Lung (tissue), 12 donors: ENCODE data around the gene CYTH3. TPM values are rescaled to one million over a fixed set of nuclear protein-coding genes. Genes with fewer than 3 reads are reported as not detected.

ENCODE experiments used
- ATAC-seq: fragments of 200-7000 bp; cut with Tn5 transposase; one replicate; pipeline ENCODE4 v1.9.1; 2020; ENCODE audit warnings: moderate number of reproducible peaks; ENCODE audit not compliant: insufficient read depth, low FRiP score
- DNase-seq, 3 donors: peaks; one replicate each; pipeline ENCODE4 v3.0.0-alpha.2; 2013 to 2017
- H3K27ac ChIP-seq, 2 donors: one replicate each; pipeline ENCODE4 v1.5.1; 2013; ENCODE audit warnings: mild to moderate bottlenecking in 2 of 2, moderate library complexity in 2 of 2, control low read depth in 1 of 2, inconsistent platforms in 1 of 2, low read depth in 1 of 2, low read length in 1 of 2
- H3K27me3 ChIP-seq, 3 donors: one replicate each; pipeline ENCODE4 v1.5.1; 2013; ENCODE audit warnings: low read length in 2 of 3; ENCODE audit not compliant: control insufficient read depth in 3 of 3, insufficient read depth in 3 of 3
- H3K36me3 ChIP-seq, 4 donors: one replicate each; pipeline ENCODE4 v1.5.1; 2013; ENCODE audit warnings: low read length in 4 of 4, mild to moderate bottlenecking in 1 of 4, moderate library complexity in 1 of 4; ENCODE audit not compliant: control insufficient read depth in 4 of 4, insufficient read depth in 4 of 4
- H3K4me1 ChIP-seq, 5 donors: one replicate each; pipeline ENCODE4 v1.5.1; 2013; ENCODE audit warnings: low read length in 5 of 5, mild to moderate bottlenecking in 2 of 5, moderate library complexity in 1 of 5; ENCODE audit not compliant: control insufficient read depth in 5 of 5, insufficient read depth in 5 of 5
- H3K4me3 ChIP-seq: one replicate; pipeline ENCODE4 v1.5.1; 2013; ENCODE audit warnings: mild to moderate bottlenecking, control low read depth, moderate library complexity
- H3K9ac ChIP-seq, 2 donors: one replicate each; pipeline ENCODE4 v1.5.1; 2013; ENCODE audit warnings: low read length in 2 of 2, control low read depth in 1 of 2; ENCODE audit not compliant: insufficient read depth in 1 of 2
- H3K9me3 ChIP-seq, 4 donors: one replicate each; pipeline ENCODE4 v1.5.1; 2013; ENCODE audit warnings: low read length in 3 of 4, mild to moderate bottlenecking in 1 of 4, moderate library complexity in 1 of 4; ENCODE audit not compliant: control insufficient read depth in 4 of 4, insufficient read depth in 3 of 4
- WGBS, 2 donors: extraction: QIAGEN DNeasy Blood & Tissue Kit; methylation state at CpG; one replicate each; pipeline ENCODE4 v1.1.7; 2013; 5-methylcytosine and 5-hydroxymethylcytosine counted together
- polyA plus RNA-seq, 2 donors: library from polyadenylated mRNA; stranded (reverse); fragments of 200-250 nt; gene quantifications; one replicate each; pipeline ENCODE4 v1.2.1, GENCODE V29; 2013
- total RNA-seq, 2 donors: library from RNA; depleted of rRNA in 1 of 2; stranded (reverse); fragments of >200 nt in 1 of 2; gene quantifications; one replicate each; pipeline ENCODE4 v1.2.1, GENCODE V29; 2014 to 2021
- TF ChIP-seq, protein P1 (sequence below): IDR thresholded peaks from 2 replicates; pipeline ENCODE4 v1.5.1; 2012; ENCODE audit warnings: mild to moderate bottlenecking; ENCODE audit errors: control extremely low read depth, extremely low read depth
- donor health status: control.
- donor health status: control.
- donor health status: Bipolar disorder and iron deficiency.
- donor health status: healthy.
- donor health status: DM: yes; HTN: yes; CAD: no.

The CYTH3 gene
- total and polyA plus RNA-seq, 4 donors, result 8.2 to 28.7 (median 15.5) TPM

DNA sequence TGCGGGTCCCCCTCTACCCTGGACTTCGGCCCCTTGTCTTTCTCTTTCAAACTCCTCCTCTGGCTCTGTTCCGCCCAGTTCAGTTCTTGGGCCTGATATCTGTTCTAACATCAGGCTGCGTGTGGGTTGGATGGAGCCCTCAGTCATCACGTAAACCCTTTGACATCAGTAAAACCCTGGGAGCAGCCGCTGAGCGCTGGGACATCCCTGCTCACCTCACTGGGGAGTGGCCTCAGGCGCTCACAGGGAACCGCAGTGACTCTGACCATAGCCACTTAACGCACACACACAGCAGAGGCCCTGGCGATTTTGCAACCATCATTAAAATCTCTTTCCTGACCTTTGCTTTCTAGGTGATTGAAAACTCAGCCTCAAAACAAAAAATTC, 113.3 kb downstream of the CYTH3 start:
- DNase-seq (no peak), ATAC-seq (no peak)
- Histone ChIP-seq H3K27me3 (no peaks in the 10 kb centered on the region), H3K4me1 (peaks cover 0 to 14% (median 0%) of the 10 kb centered on the region in 5 donors), H3K27ac (peak overlapping the region in 1 of 2 donors; percentile 11), H3K9ac (no peak overlapping the region), H3K36me3 (peaks cover 21 to 53% (median 26%) of the 10 kb centered on the region in 4 donors), H3K4me3 (no peak overlapping the region), H3K9me3 (no peaks in the 10 kb centered on the region)
- TF ChIP-seq, protein P1, sequence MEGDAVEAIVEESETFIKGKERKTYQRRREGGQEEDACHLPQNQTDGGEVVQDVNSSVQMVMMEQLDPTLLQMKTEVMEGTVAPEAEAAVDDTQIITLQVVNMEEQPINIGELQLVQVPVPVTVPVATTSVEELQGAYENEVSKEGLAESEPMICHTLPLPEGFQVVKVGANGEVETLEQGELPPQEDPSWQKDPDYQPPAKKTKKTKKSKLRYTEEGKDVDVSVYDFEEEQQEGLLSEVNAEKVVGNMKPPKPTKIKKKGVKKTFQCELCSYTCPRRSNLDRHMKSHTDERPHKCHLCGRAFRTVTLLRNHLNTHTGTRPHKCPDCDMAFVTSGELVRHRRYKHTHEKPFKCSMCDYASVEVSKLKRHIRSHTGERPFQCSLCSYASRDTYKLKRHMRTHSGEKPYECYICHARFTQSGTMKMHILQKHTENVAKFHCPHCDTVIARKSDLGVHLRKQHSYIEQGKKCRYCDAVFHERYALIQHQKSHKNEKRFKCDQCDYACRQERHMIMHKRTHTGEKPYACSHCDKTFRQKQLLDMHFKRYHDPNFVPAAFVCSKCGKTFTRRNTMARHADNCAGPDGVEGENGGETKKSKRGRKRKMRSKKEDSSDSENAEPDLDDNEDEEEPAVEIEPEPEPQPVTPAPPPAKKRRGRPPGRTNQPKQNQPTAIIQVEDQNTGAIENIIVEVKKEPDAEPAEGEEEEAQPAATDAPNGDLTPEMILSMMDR, result no peak
- WGBS, 2 donors, result 89% methylated on average over 11 of the region's 11 CpGs

DNA sequence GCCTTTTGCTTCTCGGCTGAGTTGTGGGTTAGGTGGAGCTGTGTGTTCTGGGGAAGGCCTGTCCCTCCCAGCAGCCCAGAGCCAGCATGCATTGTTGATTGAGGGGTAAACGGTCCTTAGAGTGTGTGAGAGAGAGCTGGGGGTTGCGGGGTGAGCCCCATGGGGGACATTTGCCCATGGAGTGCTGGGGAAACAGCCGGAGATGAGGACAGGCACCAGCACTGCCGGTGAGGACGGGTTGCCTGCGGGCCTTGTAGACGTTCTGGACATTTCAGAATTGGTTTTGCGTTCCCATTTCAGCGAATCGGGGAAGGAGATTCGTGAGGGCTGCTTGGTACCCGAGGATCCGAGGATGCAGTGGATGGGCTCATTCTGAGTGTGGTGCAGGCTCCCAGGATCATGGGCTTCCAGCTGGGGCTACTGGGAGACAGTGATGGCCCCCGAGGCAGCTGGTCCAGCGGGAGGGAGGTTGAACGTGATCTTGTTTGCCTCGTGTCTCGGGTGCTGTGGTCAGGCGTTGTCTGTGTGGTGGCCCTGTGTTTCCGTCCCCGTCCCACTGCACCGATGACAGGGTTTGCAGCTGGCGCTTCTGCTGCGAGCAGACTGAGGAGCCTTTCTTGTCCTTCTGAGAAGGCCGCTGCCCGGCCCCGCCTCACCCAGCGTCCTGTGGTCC, 113.9 kb downstream of the CYTH3 start:
- no peaks in the 10 kb centered on the region for H3K27me3 ChIP-seq
- H3K4me1 ChIP-seq, result peaks cover 0 to 14% (median 0%) of the 10 kb centered on the region in 5 donors
- ATAC-seq (no peak), DNase-seq (no peak)
- no peak overlapping the region for H3K9ac ChIP-seq
- WGBS, 2 donors, result 92 to 96% methylated on average over 29 of the region's 29 CpGs
- no peak overlapping the region for H3K4me3 ChIP-seq
- H3K9me3 ChIP-seq, result no peaks in the 10 kb centered on the region
- H3K36me3 ChIP-seq, result peaks cover 20 to 56% (median 25%) of the 10 kb centered on the region in 4 donors
- TF ChIP-seq, protein P1, result no peak
- peak overlapping the region in 1 of 2 donors; percentile 11 for H3K27ac ChIP-seq

DNA sequence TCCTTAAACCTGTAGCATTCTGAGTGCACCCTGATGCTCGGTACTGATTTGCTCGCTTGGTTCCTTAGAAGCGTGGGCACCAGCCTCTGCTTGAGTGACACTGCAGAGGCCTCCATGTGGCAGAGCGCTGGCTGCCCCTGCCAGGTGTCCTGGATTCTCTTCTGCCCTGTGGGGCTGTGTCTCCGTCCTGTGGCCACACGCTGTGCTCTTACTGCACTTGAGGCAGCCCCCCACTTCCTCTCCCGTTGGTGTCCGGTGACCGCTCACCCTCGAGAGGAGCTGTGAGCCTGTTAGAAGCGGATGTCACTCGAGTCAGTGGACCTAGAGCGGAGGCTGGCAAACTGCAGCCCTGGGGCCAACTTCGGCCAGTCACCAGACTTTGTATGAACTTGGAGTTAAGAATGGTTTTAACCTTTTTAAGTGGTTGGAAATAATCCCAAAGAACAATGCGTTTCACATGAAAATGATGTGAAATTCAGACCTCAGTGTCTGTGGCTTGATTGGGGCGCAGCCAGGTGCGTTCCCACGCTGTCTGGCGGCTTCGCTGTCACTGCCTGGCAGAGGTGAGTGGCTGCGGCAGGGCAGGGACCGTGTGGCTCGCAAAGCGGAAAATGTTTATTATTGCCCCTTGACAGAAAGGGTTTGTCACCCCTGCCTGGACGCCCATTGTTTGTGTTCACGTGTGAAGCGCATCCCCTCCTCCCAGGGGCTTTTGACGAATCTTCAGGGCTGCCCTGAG, 114.6 kb downstream of the CYTH3 start:
- Histone ChIP-seq H3K4me1 (peaks cover 0 to 14% (median 0%) of the 10 kb centered on the region in 5 donors), H3K36me3 (peaks cover 20 to 54% (median 24%) of the 10 kb centered on the region in 4 donors), H3K27me3 (no peaks in the 10 kb centered on the region), H3K27ac (no peak overlapping the region), H3K9ac (no peak overlapping the region), H3K9me3 (no peaks in the 10 kb centered on the region), H3K4me3 (no peak overlapping the region)
- TF ChIP-seq, protein P1, result no peak
- DNase-seq (no peak), ATAC-seq (no peak)
- 93 to 95% methylated on average over 28 of the region's 28 CpGs for WGBS, 2 donors
